ENCODE results near the gene KNTC1.

DNA sequence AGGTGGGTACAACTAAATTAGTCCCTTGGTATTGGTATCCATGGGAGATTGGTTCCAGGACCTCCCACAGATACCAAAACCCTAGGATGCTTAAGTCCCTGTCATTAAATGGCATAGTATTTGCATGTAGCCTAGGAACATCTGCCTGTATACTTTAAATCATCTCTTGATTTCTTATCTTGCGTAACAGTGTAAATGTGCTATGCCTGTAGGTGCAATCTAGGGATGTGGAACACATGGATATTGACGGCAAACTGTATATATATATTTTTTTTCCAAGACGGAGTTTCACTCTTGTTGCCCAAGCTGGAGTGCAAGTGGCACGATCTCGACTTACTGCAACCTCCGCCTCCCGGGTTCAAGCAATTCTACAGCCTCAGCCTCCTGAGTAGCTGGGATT is 1.5 kb downstream of the KNTC1 start:
- TF ChIP-seq, protein P1, sequence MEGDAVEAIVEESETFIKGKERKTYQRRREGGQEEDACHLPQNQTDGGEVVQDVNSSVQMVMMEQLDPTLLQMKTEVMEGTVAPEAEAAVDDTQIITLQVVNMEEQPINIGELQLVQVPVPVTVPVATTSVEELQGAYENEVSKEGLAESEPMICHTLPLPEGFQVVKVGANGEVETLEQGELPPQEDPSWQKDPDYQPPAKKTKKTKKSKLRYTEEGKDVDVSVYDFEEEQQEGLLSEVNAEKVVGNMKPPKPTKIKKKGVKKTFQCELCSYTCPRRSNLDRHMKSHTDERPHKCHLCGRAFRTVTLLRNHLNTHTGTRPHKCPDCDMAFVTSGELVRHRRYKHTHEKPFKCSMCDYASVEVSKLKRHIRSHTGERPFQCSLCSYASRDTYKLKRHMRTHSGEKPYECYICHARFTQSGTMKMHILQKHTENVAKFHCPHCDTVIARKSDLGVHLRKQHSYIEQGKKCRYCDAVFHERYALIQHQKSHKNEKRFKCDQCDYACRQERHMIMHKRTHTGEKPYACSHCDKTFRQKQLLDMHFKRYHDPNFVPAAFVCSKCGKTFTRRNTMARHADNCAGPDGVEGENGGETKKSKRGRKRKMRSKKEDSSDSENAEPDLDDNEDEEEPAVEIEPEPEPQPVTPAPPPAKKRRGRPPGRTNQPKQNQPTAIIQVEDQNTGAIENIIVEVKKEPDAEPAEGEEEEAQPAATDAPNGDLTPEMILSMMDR (IDR thresholded peaks at IDR 0.05) = no peak
- TF ChIP-seq POLR2A (IDR thresholded peaks at IDR 0.05) = no peak

All from heart left ventricle (tissue), 13 donors.